ENCODE results near the gene BTN2A1.

GRCh38 chr6:26464014-26464413, 6.3 kb downstream of the BTN2A1 start:
- TF ChIP-seq EZH2 (IDR thresholded peaks at IDR 0.05; ENCODE audit: borderline replicate concordance, low read length) (no peak), CTCF (IDR thresholded peaks at IDR 0.05; ENCODE audit: low read length) (no peak)

Measured in OCI-LY1 (cell line).